Measurements from ENCODE around the gene SELENON. TPM values are rescaled to one million over a fixed set of nuclear protein-coding genes. Genes with fewer than 3 reads are reported as not detected.
A peak's percentile ranks its signal among the peaks of the same experiment; 100 is the strongest.

SELENON gene
- 79.8 and 87.1 TPM in 2 replicates for total RNA-seq
- long read RNA-seq: 0 reads

DNA sequence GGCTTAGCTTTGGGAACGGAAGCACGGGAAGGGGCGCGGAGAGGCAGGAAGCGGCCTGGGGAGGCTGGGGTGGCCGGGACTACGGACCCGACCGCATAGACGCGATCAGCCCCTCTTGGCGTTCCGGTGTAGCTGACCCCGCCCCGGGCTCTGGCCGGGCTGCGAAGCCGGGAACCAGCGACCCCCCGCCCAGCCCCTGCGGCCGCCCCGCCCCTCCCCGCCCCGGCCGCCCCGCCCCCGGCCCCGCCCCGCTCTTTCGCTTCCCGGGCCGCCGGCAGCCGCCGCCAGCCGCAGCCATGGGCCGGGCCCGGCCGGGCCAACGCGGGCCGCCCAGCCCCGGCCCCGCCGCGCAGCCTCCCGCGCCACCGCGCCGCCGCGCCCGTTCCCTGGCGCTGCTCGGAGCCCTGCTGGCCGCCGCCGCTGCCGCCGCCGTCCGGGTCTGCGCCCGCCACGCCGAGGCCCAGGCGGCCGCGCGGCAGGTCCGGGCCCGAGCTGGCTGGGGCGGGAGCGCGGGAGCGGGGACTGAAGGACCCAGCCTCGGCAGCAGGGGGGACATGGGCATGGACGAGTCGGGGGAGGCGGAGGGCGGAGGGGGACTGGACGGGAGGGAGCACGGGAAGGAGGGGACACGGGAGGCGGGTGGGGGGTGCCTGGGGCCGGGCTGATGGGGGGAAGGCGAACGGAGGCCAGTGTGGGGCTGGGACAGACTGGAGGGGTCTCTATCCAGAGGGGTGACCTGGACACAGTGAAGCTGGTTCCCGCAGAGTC lies at the start of gene SELENON:
Gene SELENON (plus strand): TSS at position 259 of the 768 bp plus-strand sequence. CDS start 38 bp downstream, at position 297.
- Mint-ChIP-seq H3K9me3 (ENCODE audit: low read depth) (no peaks in the 10 kb centered on the region), H3K4me1 (ENCODE audit: low read depth) (peaks cover 27% of the 10 kb centered on the region), H3K27me3 (peaks cover 9% of the 10 kb centered on the region), H3K4me3 (ENCODE audit: low read depth) (peak within 1 kb of the TSS; percentile 79), H3K27ac (peak within 1 kb of the TSS; percentile 80), H3K36me3 (ENCODE audit: insufficient read depth) (no peaks in the 10 kb centered on the region)
- peak; percentile 51 for DNase-seq (ENCODE audit: low spot score, unreplicated experiment)
- TF ChIP-seq, protein P1, sequence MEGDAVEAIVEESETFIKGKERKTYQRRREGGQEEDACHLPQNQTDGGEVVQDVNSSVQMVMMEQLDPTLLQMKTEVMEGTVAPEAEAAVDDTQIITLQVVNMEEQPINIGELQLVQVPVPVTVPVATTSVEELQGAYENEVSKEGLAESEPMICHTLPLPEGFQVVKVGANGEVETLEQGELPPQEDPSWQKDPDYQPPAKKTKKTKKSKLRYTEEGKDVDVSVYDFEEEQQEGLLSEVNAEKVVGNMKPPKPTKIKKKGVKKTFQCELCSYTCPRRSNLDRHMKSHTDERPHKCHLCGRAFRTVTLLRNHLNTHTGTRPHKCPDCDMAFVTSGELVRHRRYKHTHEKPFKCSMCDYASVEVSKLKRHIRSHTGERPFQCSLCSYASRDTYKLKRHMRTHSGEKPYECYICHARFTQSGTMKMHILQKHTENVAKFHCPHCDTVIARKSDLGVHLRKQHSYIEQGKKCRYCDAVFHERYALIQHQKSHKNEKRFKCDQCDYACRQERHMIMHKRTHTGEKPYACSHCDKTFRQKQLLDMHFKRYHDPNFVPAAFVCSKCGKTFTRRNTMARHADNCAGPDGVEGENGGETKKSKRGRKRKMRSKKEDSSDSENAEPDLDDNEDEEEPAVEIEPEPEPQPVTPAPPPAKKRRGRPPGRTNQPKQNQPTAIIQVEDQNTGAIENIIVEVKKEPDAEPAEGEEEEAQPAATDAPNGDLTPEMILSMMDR (IDR thresholded peaks at IDR 0.05; ENCODE audit: unreplicated experiment): no peak

- Mint-ChIP-seq H3K9me3 (ENCODE audit: low read depth) (no peaks in the 10 kb centered on the region), H3K27me3 (peaks cover 13% of the 10 kb centered on the region), H3K36me3 (ENCODE audit: insufficient read depth) (no peaks in the 10 kb centered on the region), H3K27ac (no peak overlapping the region), H3K4me1 (ENCODE audit: low read depth) (no peaks in the 10 kb centered on the region), H3K4me3 (ENCODE audit: low read depth) (no peak overlapping the region)
- TF ChIP-seq, protein P1 (IDR thresholded peaks at IDR 0.05; ENCODE audit: unreplicated experiment): no peak
- no peak for DNase-seq (ENCODE audit: low spot score, unreplicated experiment)
Observed at GRCh38 chr1:25750923-25751605, 48.9 kb upstream of the SELENON start.

- H3K4me3 Mint-ChIP-seq (ENCODE audit: low read depth): no peak overlapping the region
- DNase-seq (ENCODE audit: low spot score, unreplicated experiment): no peak
- TF ChIP-seq, protein P1 (IDR thresholded peaks at IDR 0.05; ENCODE audit: unreplicated experiment): no peak
- H3K36me3 Mint-ChIP-seq (ENCODE audit: insufficient read depth): no peaks in the 10 kb centered on the region
- no peak overlapping the region for H3K27ac Mint-ChIP-seq
- H3K9me3 Mint-ChIP-seq (ENCODE audit: low read depth): no peaks in the 10 kb centered on the region
- H3K4me1 Mint-ChIP-seq (ENCODE audit: low read depth): no peaks in the 10 kb centered on the region
- peaks cover 40% of the 10 kb centered on the region for H3K27me3 Mint-ChIP-seq
Observed at GRCh38 chr1:25754470-25755181, 45.4 kb upstream of the SELENON start.

DNA sequence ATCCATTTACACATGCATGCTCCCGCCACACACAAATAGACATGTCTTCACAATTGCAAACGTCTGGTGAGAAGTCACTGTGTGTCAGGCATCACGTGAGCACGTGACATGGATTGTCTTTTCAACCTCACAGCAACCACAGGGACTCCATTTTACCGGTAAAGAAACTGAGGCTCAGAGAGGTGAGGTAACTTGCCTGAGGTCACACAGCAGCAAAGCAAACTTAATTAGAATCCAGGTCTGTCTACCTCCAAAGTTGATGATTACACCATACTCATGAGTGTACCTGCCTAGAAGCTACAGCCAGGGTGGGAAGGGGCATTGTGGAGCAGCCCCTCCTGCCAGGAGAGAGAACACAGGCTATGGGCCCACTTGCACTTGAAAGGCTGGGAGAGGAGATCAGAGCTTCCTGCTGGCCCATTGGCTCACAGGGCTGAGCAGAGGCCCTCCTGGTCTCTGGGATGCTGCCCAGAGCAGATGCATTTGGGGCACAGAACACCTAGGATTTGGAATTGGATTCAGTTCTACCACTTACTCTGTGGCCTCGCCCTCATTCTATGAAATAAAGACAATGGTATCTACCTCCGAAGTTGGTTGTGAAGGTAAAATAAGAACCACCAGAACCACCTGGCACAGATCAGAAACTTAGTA lies 44.4 kb upstream of the SELENON start:
- Mint-ChIP-seq H3K4me1 (ENCODE audit: low read depth) (no peaks in the 10 kb centered on the region), H3K27ac (no peak overlapping the region), H3K9me3 (ENCODE audit: low read depth) (no peaks in the 10 kb centered on the region), H3K27me3 (peaks cover 49% of the 10 kb centered on the region), H3K36me3 (ENCODE audit: insufficient read depth) (no peaks in the 10 kb centered on the region), H3K4me3 (ENCODE audit: low read depth) (no peak overlapping the region)
- DNase-seq (ENCODE audit: low spot score, unreplicated experiment): no peak
- TF ChIP-seq, protein P1 (IDR thresholded peaks at IDR 0.05; ENCODE audit: unreplicated experiment): no peak

DNA sequence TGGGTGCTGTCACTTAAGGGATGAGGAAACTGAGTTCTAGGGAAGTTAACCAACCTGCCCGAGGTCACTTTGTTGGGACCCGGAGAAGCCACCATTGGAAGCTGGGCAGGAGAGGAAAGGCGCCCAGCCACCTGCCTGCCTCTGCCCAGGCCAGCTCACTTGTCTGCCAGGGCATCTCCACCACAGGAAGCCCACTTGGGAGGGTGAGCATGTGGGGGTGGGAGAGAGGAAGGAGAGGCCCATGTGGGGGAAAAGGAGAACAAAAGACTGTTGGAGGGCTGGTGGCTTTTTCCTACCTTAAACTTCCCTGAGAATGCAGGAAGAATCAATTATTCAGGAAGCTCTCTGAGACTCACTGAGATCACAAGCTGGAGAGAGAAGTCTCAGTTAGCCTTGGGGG lies 43.8 kb upstream of the SELENON start:
- Mint-ChIP-seq H3K9me3 (ENCODE audit: low read depth) (no peaks in the 10 kb centered on the region), H3K4me3 (ENCODE audit: low read depth) (no peak overlapping the region), H3K27me3 (peaks cover 46% of the 10 kb centered on the region), H3K27ac (no peak overlapping the region), H3K36me3 (ENCODE audit: insufficient read depth) (no peaks in the 10 kb centered on the region), H3K4me1 (ENCODE audit: low read depth) (no peaks in the 10 kb centered on the region)
- DNase-seq (ENCODE audit: low spot score, unreplicated experiment): no peak
- TF ChIP-seq, protein P1 (IDR thresholded peaks at IDR 0.05; ENCODE audit: unreplicated experiment): no peak
